Ishikawa (cell line): ENCODE results near the gene NPAS2.

Source experiments
- CEBPB ChIP-seq: IDR thresholded peaks from 2 replicates; pipeline ENCODE4 v1.6.1; 2012
- EGR1 ChIP-seq: IDR thresholded peaks from 2 replicates; pipeline ENCODE4 v1.6.1; 2012
- MAX ChIP-seq: IDR thresholded peaks from 2 replicates; pipeline ENCODE4 v1.6.1; 2012
- NFIC ChIP-seq: IDR thresholded peaks from 2 replicates; pipeline ENCODE4 v1.6.1; 2012
- RAD21 ChIP-seq: IDR thresholded peaks from 2 replicates; pipeline ENCODE4 v1.6.1; 2012; ENCODE audit warnings: low read depth
- TAF1 ChIP-seq: IDR thresholded peaks from 2 replicates; pipeline ENCODE4 v1.6.1; 2012; ENCODE audit warnings: low read depth, mild to moderate bottlenecking

DNA sequence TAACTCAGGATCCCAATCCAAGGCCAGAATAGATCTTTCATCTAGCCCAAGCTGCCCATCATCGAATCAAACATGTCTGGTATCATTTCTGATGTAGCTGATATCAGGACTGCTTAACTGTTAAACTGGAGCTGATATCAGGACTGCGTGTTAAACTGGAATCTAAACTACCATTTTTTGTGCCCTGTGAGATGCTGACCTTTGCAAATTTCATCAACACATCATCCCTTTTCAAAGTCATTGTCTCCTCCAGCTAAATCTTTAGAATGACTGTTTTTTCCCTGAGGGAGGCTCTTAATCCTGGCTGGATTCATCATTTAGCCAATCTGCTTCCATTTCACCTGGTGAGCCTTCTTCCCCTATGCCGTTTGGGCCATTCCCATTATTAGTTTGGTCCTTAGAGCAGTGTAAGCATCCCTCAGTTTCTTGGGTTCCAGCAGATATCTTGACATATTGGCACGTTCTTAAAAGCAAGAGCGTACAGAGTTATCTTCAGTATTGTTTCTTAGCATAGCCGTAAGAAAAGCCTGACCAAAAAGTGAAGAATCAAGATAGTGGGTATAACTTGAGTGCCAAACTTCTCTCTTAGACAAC lies 194.4 kb downstream of the NPAS2 start:
- no peak for TF ChIP-seq MAX
- TF ChIP-seq TAF1: no peak
- no peak for TF ChIP-seq EGR1
- no peak for TF ChIP-seq RAD21
- no peak for TF ChIP-seq NFIC
- no peak for TF ChIP-seq CEBPB
